HCT116 (cell line): ENCODE data around the gene CELSR3. TPM values are rescaled to one million over a fixed set of nuclear protein-coding genes. Genes with fewer than 3 reads are reported as not detected.
A peak's percentile ranks its signal among the peaks of the same experiment; 100 is the strongest.

Experiments used
- ATAC-seq: fragments of 200-7000 bp; cut with Tn5 transposase; 2 replicates; pipeline ENCODE4 v1.9.1; 2020; ENCODE audit warnings: mild to moderate bottlenecking, moderate library complexity
- BruUV-seq: library from RNA; stranded (reverse); fragments of 400-500 nt; replicated peaks from 2 replicates; lab custom pipeline; 2021; lab: Mats Ljungman, UMichigan
- CTCF ChIA-PET: fragments of 300-600 bp; sonication (Branson Sonifier 250); formaldehyde crosslinking; loops from one replicate; lab custom pipeline; 2021; ENCODE audit warnings: antibody characterized with exemption; lab: Charles Lee
- POLR2A ChIA-PET: fragments of 300-600, 350-600 bp; sonication (Branson Sonifier 250); formaldehyde crosslinking; loops from one replicate; lab custom pipeline; 2021; ENCODE audit warnings: antibody characterized with exemption; lab: Charles Lee
- RAD21 ChIA-PET, 2 experiments: fragments of 300-600 bp; sonication (Branson Sonifier 250); formaldehyde crosslinking; loops; one replicate each; lab custom pipeline; 2023; ENCODE audit warnings: low total read pairs in 2 of 2; ENCODE audit not compliant: uncharacterized antibody in 2 of 2, unreplicated experiment in 2 of 2, low non-redundant PET in 1 of 2; lab: Charles Lee
- DNase-seq: peaks from one replicate; pipeline ENCODE4 v3.0.0-alpha.2; 2010; ENCODE audit warnings: low read depth, low spot score
- H2AFZ ChIP-seq: fragments of 200-600 bp; shearing (Covaris generic), sonication (generic); 2 replicates; pipeline ENCODE4 v1.6.1; 2017; ENCODE audit warnings: low read depth, mixed run types, mixed read lengths, antibody characterized with exemption, low read length; ENCODE audit not compliant: poor library complexity, severe bottlenecking
- H3K27ac ChIP-seq: 2 replicates; pipeline ENCODE4 v1.5.1; 2012; ENCODE audit warnings: low read depth, low read length
- H3K27me3 ChIP-seq: fragments of 200-600 bp; sonication (generic); 2 replicates; pipeline ENCODE4 v1.6.1; 2016; ENCODE audit warnings: mixed run types, low read length, mixed read lengths; ENCODE audit not compliant: insufficient read depth
- H3K36me3 ChIP-seq, 2 experiments: fragments of 200-500 bp in 1 of 2; fragments of 200-600 bp in 1 of 2; sonication (Bioruptor generic) in 1 of 2; sonication (generic) in 1 of 2; 2 replicates each; pipeline versions ENCODE4 v1.5.1 to v1.6.1; 2014 to 2016; ENCODE audit warnings: low read length in 2 of 2, inconsistent platforms in 1 of 2, mixed read lengths in 1 of 2, mixed run types in 1 of 2; ENCODE audit not compliant: insufficient read depth in 2 of 2, control insufficient read depth in 1 of 2
- H3K4me1 ChIP-seq, 2 experiments: fragments of 200-600 bp in 1 of 2; sonication (generic) in 1 of 2; 2 replicates each; pipeline versions ENCODE4 v1.5.1 to v1.6.1; 2012 to 2017; ENCODE audit warnings: low read length in 2 of 2, inconsistent platforms in 1 of 2, mild to moderate bottlenecking in 1 of 2, mixed read lengths in 1 of 2, mixed run types in 1 of 2, moderate library complexity in 1 of 2; ENCODE audit not compliant: insufficient read depth in 2 of 2, control insufficient read depth in 1 of 2
- H3K4me2 ChIP-seq: fragments of 200-600 bp; sonication (generic); 2 replicates; pipeline ENCODE4 v1.6.1; 2017; ENCODE audit warnings: mixed run types, low read length, mixed read lengths
- H3K4me3 ChIP-seq, 2 experiments: fragments of 200-600 bp in 1 of 2; sonication (generic) in 1 of 2; replicated peaks in 1 of 2; 2 replicates each; pipeline ENCODE4 v1.5.1; 2011 to 2016; ENCODE audit warnings: low read length in 2 of 2, control low read depth in 1 of 2, low read depth in 1 of 2, mild to moderate bottlenecking in 1 of 2, mixed read lengths in 1 of 2, mixed run types in 1 of 2
- H3K79me2 ChIP-seq: fragments of 200-600 bp; sonication (generic); 2 replicates; pipeline ENCODE4 v1.6.1; 2017; ENCODE audit warnings: mild to moderate bottlenecking, mixed run types, low read length, moderate library complexity, mixed read lengths; ENCODE audit not compliant: insufficient read depth
- H3K9ac ChIP-seq: fragments of 200-600 bp; sonication (generic); 2 replicates; pipeline ENCODE4 v1.6.1; 2016; ENCODE audit warnings: low read length, mixed read lengths
- H3K9me2 ChIP-seq: fragments of 200-600 bp; sonication (generic), shearing (Covaris generic); 2 replicates; pipeline ENCODE4 v1.6.1; 2017; ENCODE audit warnings: mixed run types, mild to moderate bottlenecking, moderate library complexity; ENCODE audit not compliant: insufficient read depth
- H3K9me3 ChIP-seq, 2 experiments: fragments of 200-500 bp in 1 of 2; fragments of 200-600 bp in 1 of 2; sonication (Bioruptor generic) in 1 of 2; sonication (generic) in 1 of 2; 2 replicates each; pipeline ENCODE4 v1.6.1; 2014 to 2017; ENCODE audit warnings: low read length in 2 of 2, mixed read lengths in 2 of 2, inconsistent platforms in 1 of 2, low read depth in 1 of 2, mild to moderate bottlenecking in 1 of 2, mixed run types in 1 of 2, moderate library complexity in 1 of 2; ENCODE audit not compliant: control insufficient read depth in 1 of 2, insufficient read depth in 1 of 2
- H4K20me1 ChIP-seq: fragments of 200-600 bp; sonication (generic), shearing (Covaris generic); 2 replicates; pipeline ENCODE4 v1.6.1; 2017; ENCODE audit warnings: mixed run types, mild to moderate bottlenecking, moderate library complexity; ENCODE audit not compliant: insufficient read depth
- CBX3 ChIP-seq: IDR thresholded peaks from 2 replicates; pipeline ENCODE4 v1.6.1; 2012; ENCODE audit warnings: low read depth
- CEBPB ChIP-seq: IDR thresholded peaks from 2 replicates; pipeline ENCODE4 v1.6.1; 2012; ENCODE audit warnings: low read depth
- CTCF ChIP-seq, 3 experiments: fragments of 200-600 bp in 1 of 3; sonication (generic) in 1 of 3; IDR thresholded peaks in 2 of 3; conservative IDR thresholded peaks in 1 of 3; 2 replicates each; pipeline ENCODE4 v1.5.1; 2012 to 2017; ENCODE audit warnings: low read depth in 2 of 3, low read length in 2 of 3, antibody characterized with exemption in 1 of 3, borderline replicate concordance in 1 of 3, control low read depth in 1 of 3, mild to moderate bottlenecking in 1 of 3, mixed read lengths in 1 of 3, mixed run types in 1 of 3, moderate library complexity in 1 of 3; ENCODE audit not compliant: insufficient read depth in 1 of 3
- ELF1 ChIP-seq: IDR thresholded peaks from 2 replicates; pipeline ENCODE4 v1.6.1; 2012; ENCODE audit warnings: low read depth, borderline replicate concordance
- EZH2 ChIP-seq: fragments of 200-600 bp; sonication (generic); IDR thresholded peaks from 2 replicates; pipeline ENCODE4 v1.6.1; 2017; ENCODE audit warnings: antibody characterized with exemption, mixed run types
- EZH2phosphoT487 ChIP-seq: fragments of 200-600 bp; IDR thresholded peaks from 2 replicates; pipeline ENCODE4 v1.6.1; 2018; ENCODE audit warnings: antibody characterized with exemption, borderline replicate concordance
- JUND ChIP-seq: IDR thresholded peaks from 2 replicates; pipeline ENCODE4 v1.6.1; 2012
- MAX ChIP-seq: IDR thresholded peaks from 2 replicates; pipeline ENCODE4 v1.6.1; 2012
- POLR2A ChIP-seq: IDR thresholded peaks from 2 replicates; pipeline ENCODE4 v1.7.0; 2011; ENCODE audit warnings: borderline replicate concordance; ENCODE audit not compliant: insufficient read depth, insufficient read length; ENCODE audit errors: extremely low read depth
- RAD21 ChIP-seq: IDR thresholded peaks from 2 replicates; pipeline ENCODE4 v1.6.1; 2012; ENCODE audit warnings: low read depth, mild to moderate bottlenecking
- YY1 ChIP-seq: IDR thresholded peaks from 2 replicates; pipeline ENCODE4 v1.6.1; 2011; ENCODE audit warnings: low read length, low read depth, moderate library complexity, mild to moderate bottlenecking; ENCODE audit not compliant: insufficient replicate concordance; ENCODE audit errors: extremely low read depth
- ZBTB33 ChIP-seq: IDR thresholded peaks from 2 replicates; pipeline ENCODE4 v1.6.1; 2011; ENCODE audit warnings: mild to moderate bottlenecking, low read length, moderate library complexity; ENCODE audit not compliant: insufficient replicate concordance; ENCODE audit errors: extremely low read depth
- intact Hi-C: fragments of 100-400 bp; cut with micrococcal nuclease; formaldehyde crosslinking; loops from 2 replicates; pipeline ENCODE4 v1.10.0; 2022
- total RNA-seq: library from RNA; stranded (reverse); gene quantifications from one replicate; pipeline ENCODE4 v1.2.1, GENCODE V29; 2021; ENCODE audit not compliant: unreplicated experiment

The CELSR3 gene
- total RNA-seq, 1 experiment from 2014 or later, result 7.8 TPM

GRCh38 chr3:48685603-48686511 is 23.2 kb upstream of the CELSR3 start, which contains the start of gene NCKIPSD (continued):
- peak; percentile 15 for TF ChIP-seq ZBTB33
- TF ChIP-seq MAX, result no peak; the same call in 1 of the 2 replicates
- TF ChIP-seq EZH2phosphoT487, result no peak
- TF ChIP-seq CBX3, result no peak

GRCh38 chr3:48685293-48685602 is 22.6 kb upstream of the CELSR3 start:
- H3K4me1 ChIP-seq, result peaks cover 13 to 27% of the 10 kb centered on the region in 2 experiments
- no peaks in the 10 kb centered on the region for H3K27me3 ChIP-seq
- no peaks in the 10 kb centered on the region for H3K9me3 ChIP-seq
- peak overlapping the region; percentile 77 to 96 for H3K4me3 ChIP-seq
- BruUV-seq, result no TSS peak
- ChIA-PET RAD21 (no interaction called here), POLR2A (interaction anchor here (1.0 to 1.5 kb wide), 2 partner anchors 21 to 23 kb away, joined by 3 read pairs; partner anchors contain the start of gene CELSR3), CTCF (interaction anchor here (1.0 to 2.0 kb wide), 8 partner anchors 10 to 284 kb away, joined by 3 to 8 read pairs (median 4); partner anchors contain the start of gene CELSR3)
- DNase-seq (no peak), ATAC-seq (peak; percentile 18)
- intact Hi-C loops, result loop anchor here (5.0 kb wide), 1 partner anchor 267 kb away; no protein-coding TSS in a partner anchor
- no peak overlapping the region for H2AFZ ChIP-seq
- H4K20me1 ChIP-seq, result no peaks in the 10 kb centered on the region
- no peak for TF ChIP-seq YY1
- TF ChIP-seq POLR2A, result no peak
- TF ChIP-seq EZH2, result no peak
- TF ChIP-seq JUND, result no peak
- TF ChIP-seq MAX, result no peak
- no peak for TF ChIP-seq CEBPB
- TF ChIP-seq EZH2phosphoT487, result no peak
- no peak for TF ChIP-seq CBX3
- TF ChIP-seq CTCF (IDR thresholded peaks at IDR 0.05 in 2 of 3, conservative IDR thresholded peaks at IDR 0.05 in 1 of 3; ENCODE audit: borderline replicate concordance in 1 of 3, insufficient read depth in 1 of 3, low read depth in 2 of 3, low read length in 2 of 3), result no peak
- TF ChIP-seq RAD21, result no peak
- no peak for TF ChIP-seq ELF1
- H3K9ac ChIP-seq, result peak overlapping the region; percentile 89
- peaks cover 32 to 43% of the 10 kb centered on the region in 2 experiments for H3K36me3 ChIP-seq
- peaks cover 34% of the 10 kb centered on the region for H3K79me2 ChIP-seq
- peak overlapping the region; percentile 93 for H3K4me2 ChIP-seq
- H3K27ac ChIP-seq, result peak overlapping the region; percentile 91
- no peaks in the 10 kb centered on the region for H3K9me2 ChIP-seq
